K562 (cell line): ENCODE data around the gene ZSCAN22. TPM values are rescaled to one million over a fixed set of nuclear protein-coding genes. Genes with fewer than 3 reads are reported as not detected.

Source experiments
- BCLAF1 ChIP-seq, 2 experiments: fragments of 450-650 bp in 1 of 2; IDR thresholded peaks; 2 replicates each; pipeline ENCODE4 v1.6.1; 2011 to 2017; ENCODE audit warnings: low read depth in 2 of 2, antibody characterized with exemption in 1 of 2, borderline replicate concordance in 1 of 2, low read length in 1 of 2, mild to moderate bottlenecking in 1 of 2, mixed read lengths in 1 of 2; ENCODE audit not compliant: control insufficient read depth in 1 of 2
- CSDE1 ChIP-seq, 2 experiments: fragments of 450-650 bp; IDR thresholded peaks; 2 replicates each; pipeline ENCODE4 v1.6.1; 2016; ENCODE audit warnings: mild to moderate bottlenecking in 1 of 2
- MTF1 ChIP-seq: fragments of 250-450 bp; sonication (Bioruptor Pico); IDR thresholded peaks from 2 replicates; pipeline ENCODE4 v1.9.0; 2021; ENCODE audit warnings: moderate library complexity, mild to moderate bottlenecking, inconsistent platforms, borderline replicate concordance
- PBX2 ChIP-seq, 2 experiments: IDR thresholded peaks in 1 of 2; conservative IDR thresholded peaks in 1 of 2; 2 replicates each; pipeline ENCODE4 v1.6.1; 2016; ENCODE audit warnings: low read depth in 2 of 2, mild to moderate bottlenecking in 1 of 2, missing compliant biosample characterization in 1 of 2, missing genetic modification characterization in 1 of 2, moderate library complexity in 1 of 2
- POLR2AphosphoS5 ChIP-seq: IDR thresholded peaks from 2 replicates; pipeline ENCODE4 v1.6.1; 2011; ENCODE audit warnings: mild to moderate bottlenecking, low read depth, low read length, moderate library complexity; ENCODE audit not compliant: control insufficient read depth, insufficient read depth
- POLR2G ChIP-seq: fragments of 200-400 bp; formaldehyde crosslinking; IDR thresholded peaks from 2 replicates; pipeline ENCODE4 v1.6.1; 2017; ENCODE audit warnings: low read depth, mild to moderate bottlenecking, antibody characterized with exemption, low read length, moderate library complexity
- RAD21 ChIP-seq, 2 experiments: fragments of 250-450 bp in 1 of 2; fragments of 450-650 bp in 1 of 2; sonication (Bioruptor Pico) in 1 of 2; formaldehyde crosslinking in 1 of 2; IDR thresholded peaks in 1 of 2; conservative IDR thresholded peaks in 1 of 2; 2 replicates each; pipeline versions ENCODE4 v1.4.0 to v1.8.0; 2020 to 2022; ENCODE audit warnings: mild to moderate bottlenecking in 2 of 2, moderate library complexity in 1 of 2
- SMC3 ChIP-seq: conservative IDR thresholded peaks from 2 replicates; pipeline ENCODE4 v1.6.1; 2011; ENCODE audit warnings: low read depth, low read length, improper control_type of control experiment; ENCODE audit not compliant: insufficient read depth
- TAF1 ChIP-seq: IDR thresholded peaks from 2 replicates; pipeline ENCODE4 v1.6.1; 2011; ENCODE audit warnings: mild to moderate bottlenecking, low read length, moderate library complexity; ENCODE audit not compliant: insufficient read depth, control insufficient read depth, severe bottlenecking; ENCODE audit errors: extremely low read depth
- TCFL5 ChIP-seq: fragments of 250-450 bp; sonication (Bioruptor Pico); conservative IDR thresholded peaks from 2 replicates; pipeline ENCODE4 v1.6.1; 2021; ENCODE audit warnings: mild to moderate bottlenecking, moderate library complexity, matching md5 sums
- TFE3 ChIP-seq: fragments of 450-650 bp; formaldehyde crosslinking; IDR thresholded peaks from 2 replicates; pipeline ENCODE4 v1.4.0; 2020; ENCODE audit warnings: mild to moderate bottlenecking, mixed read lengths
- ZFPM2 ChIP-seq: fragments of 250-450 bp; sonication (Bioruptor Pico); IDR thresholded peaks from 2 replicates; pipeline ENCODE4 v1.5.1; 2022; ENCODE audit warnings: mild to moderate bottlenecking
- ZNF134 ChIP-seq: fragments of 250-450 bp; sonication (Bioruptor Pico); conservative IDR thresholded peaks from 2 replicates; pipeline ENCODE4 v1.4.0; 2020
- polyA plus RNA-seq, 8 experiments: library from polyadenylated mRNA; depleted of rRNA in 4 of 8; stranded (reverse) in 5 of 8; unstranded in 3 of 8; fragments of >200 nt; fragmentation: Nextera tagmentation in 2 of 8; fragmentation: Illumina TruSeq in 1 of 8; extraction: Ambion mirVana in 2 of 8; extraction: Trizol in 1 of 8; gene quantifications; 2 replicates each; pipeline versions ENCODE4 v1.2.1 to v1.2.3, GENCODE V29; 2011 to 2014; ENCODE audit warnings: inconsistent platforms in 1 of 8, missing spikeins in 1 of 8
- total RNA-seq, 7 experiments: library from RNA; depleted of rRNA in 6 of 7; stranded (reverse); fragments of >200 nt in 6 of 7; fragmentation: Illumina TruSeq in 2 of 7; extraction: Trizol in 2 of 7; gene quantifications; 2 replicates each; pipeline versions ENCODE4 v1.2.1 to v1.2.3, GENCODE V29; 2011 to 2021; ENCODE audit warnings: low replicate concordance in 1 of 7
- TF ChIP-seq, protein P1 (sequence below): IDR thresholded peaks from 2 replicates; pipeline ENCODE4 v1.6.1; 2014; ENCODE audit warnings: antibody characterized with exemption

ZSCAN22 gene
- total and polyA plus RNA-seq, 9 of the 15 experiments (the other 6 are each of a cell fraction or from before 2014, with no cell fraction given): 0.98 to 5.3 (median 3.0) TPM

DNA sequence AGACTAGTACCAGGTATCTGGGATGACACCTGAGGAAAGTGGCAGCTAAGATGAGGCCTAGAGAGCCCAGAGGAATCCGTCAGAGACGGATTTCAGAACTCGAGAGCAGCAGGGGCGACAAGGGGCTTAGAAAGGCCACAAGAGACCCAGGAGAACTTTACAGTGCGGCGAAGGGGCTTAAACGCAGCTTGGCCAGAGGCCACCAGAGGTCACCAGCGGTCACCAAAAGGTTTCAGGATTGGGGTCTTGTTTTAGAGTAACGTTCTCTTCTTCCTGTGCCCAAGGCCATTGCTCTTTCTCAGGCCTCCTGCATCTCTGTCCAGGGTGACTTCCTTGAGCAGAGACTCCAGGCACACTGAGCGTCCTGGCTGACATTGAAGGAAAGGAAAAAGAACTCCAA is 2.2 kb downstream of the ZSCAN22 start (continued):
- TF ChIP-seq, protein P1, sequence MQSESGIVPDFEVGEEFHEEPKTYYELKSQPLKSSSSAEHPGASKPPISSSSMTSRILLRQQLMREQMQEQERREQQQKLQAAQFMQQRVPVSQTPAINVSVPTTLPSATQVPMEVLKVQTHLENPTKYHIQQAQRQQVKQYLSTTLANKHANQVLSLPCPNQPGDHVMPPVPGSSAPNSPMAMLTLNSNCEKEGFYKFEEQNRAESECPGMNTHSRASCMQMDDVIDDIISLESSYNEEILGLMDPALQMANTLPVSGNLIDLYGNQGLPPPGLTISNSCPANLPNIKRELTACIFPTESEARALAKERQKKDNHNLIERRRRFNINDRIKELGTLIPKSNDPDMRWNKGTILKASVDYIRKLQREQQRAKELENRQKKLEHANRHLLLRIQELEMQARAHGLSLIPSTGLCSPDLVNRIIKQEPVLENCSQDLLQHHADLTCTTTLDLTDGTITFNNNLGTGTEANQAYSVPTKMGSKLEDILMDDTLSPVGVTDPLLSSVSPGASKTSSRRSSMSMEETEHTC: no peak
- TF ChIP-seq BCLAF1 (IDR thresholded peaks at IDR 0.05; ENCODE audit: borderline replicate concordance in 1 of 2, control insufficient read depth in 1 of 2, low read depth in 2 of 2, low read length in 1 of 2) (no peak), ZFPM2 (CRISPR knock-in tag) (no peak), MTF1 (no peak), TFE3 (no peak), RAD21 (CRISPR knock-in tag; conservative IDR thresholded peaks at IDR 0.05 in 1 of 2, IDR thresholded peaks at IDR 0.05 in 1 of 2) (peak; percentile 41 to 65; a peak in 3 of 4 replicates), POLR2AphosphoS5 (no peak), TCFL5 (CRISPR knock-in tag) (no peak), PBX2 (CRISPR knock-in tag; IDR thresholded peaks at IDR 0.05; ENCODE audit: low read depth) (no peak), PBX2 (tag; conservative IDR thresholded peaks at IDR 0.05; ENCODE audit: low read depth) (no peak), ZNF134 (CRISPR knock-in tag) (no peak), CSDE1 (IDR thresholded peaks at IDR 0.05) (no peak), SMC3 (peak; percentile 46; the same call in 1 of the 2 replicates), POLR2G (no peak), TAF1 (no peak)
